OCI-LY1 (cell line): ENCODE measurements around the gene LRCH3.

Source experiments
- H2AFZ ChIP-seq: fragments of 200-600 bp; sonication (generic), shearing (Covaris generic); 2 replicates; pipeline ENCODE4 v1.6.0; 2014; ENCODE audit warnings: antibody characterized with exemption, mild to moderate bottlenecking, low read length
- H3F3A ChIP-seq: fragments of 200-600 bp; sonication (generic), shearing (Covaris generic); 2 replicates; pipeline ENCODE4 v1.6.0; 2014; ENCODE audit warnings: mild to moderate bottlenecking, antibody characterized with exemption, low read length, moderate library complexity; ENCODE audit not compliant: insufficient read depth
- H3K27ac ChIP-seq: fragments of 200-600 bp; sonication (generic); 2 replicates; pipeline ENCODE4 v1.5.1; 2014; ENCODE audit warnings: low read length, mixed run types, mild to moderate bottlenecking, low read depth; ENCODE audit not compliant: poor library complexity, severe bottlenecking
- H3K27me3 ChIP-seq: fragments of 200-600 bp; sonication (generic); 2 replicates; pipeline ENCODE4 v1.6.0; 2014; ENCODE audit warnings: antibody characterized with exemption, mild to moderate bottlenecking, low read length, moderate library complexity; ENCODE audit not compliant: insufficient read depth
- H3K36me3 ChIP-seq: fragments of 200-600 bp; sonication (generic); 2 replicates; pipeline ENCODE4 v1.6.1; 2014; ENCODE audit warnings: mild to moderate bottlenecking, antibody characterized with exemption, low read length, moderate library complexity, mixed read lengths; ENCODE audit not compliant: insufficient read depth
- H3K4me1 ChIP-seq: fragments of 200-600 bp; sonication (generic); 2 replicates; pipeline ENCODE4 v1.5.1; 2014; ENCODE audit warnings: mild to moderate bottlenecking, low read length, moderate library complexity; ENCODE audit not compliant: insufficient read depth, severe bottlenecking
- H3K4me2 ChIP-seq: fragments of 200-600 bp; sonication (generic), shearing (Covaris generic); 2 replicates; pipeline ENCODE4 v1.6.1; 2014; ENCODE audit warnings: low read length
- H3K4me3 ChIP-seq: fragments of 200-600 bp; sonication (generic); 2 replicates; pipeline ENCODE4 v1.5.1; 2014; ENCODE audit warnings: low read length, low read depth, mild to moderate bottlenecking, mixed read lengths; ENCODE audit not compliant: poor library complexity, severe bottlenecking
- H3K79me2 ChIP-seq: fragments of 200-600 bp; shearing (Covaris generic); 2 replicates; pipeline ENCODE4 v1.6.1; 2016; ENCODE audit warnings: mixed run types, low read length, mixed read lengths; ENCODE audit not compliant: insufficient read depth
- H3K9ac ChIP-seq: fragments of 200-600 bp; sonication (generic), shearing (Covaris generic); 2 replicates; pipeline ENCODE4 v1.6.1; 2014; ENCODE audit warnings: mild to moderate bottlenecking, low read length, mixed read lengths
- H3K9me2 ChIP-seq: fragments of 200-600 bp; sonication (generic), shearing (Covaris generic); 2 replicates; pipeline ENCODE4 v1.6.1; 2014; ENCODE audit warnings: low read depth, mild to moderate bottlenecking, low read length, mixed read lengths
- H3K9me3 ChIP-seq: fragments of 200-600 bp; shearing (Covaris generic); 2 replicates; pipeline ENCODE4 v1.6.1; 2014; ENCODE audit warnings: low read length, mixed read lengths
- H4K20me1 ChIP-seq: fragments of 200-600 bp; sonication (generic), shearing (Covaris generic); 2 replicates; pipeline ENCODE4 v1.6.0; 2016; ENCODE audit warnings: mild to moderate bottlenecking, low read length; ENCODE audit not compliant: insufficient read depth
- EZH2 ChIP-seq: fragments of 200-600 bp; sonication (generic), shearing (Covaris generic); IDR thresholded peaks from 2 replicates; pipeline ENCODE4 v1.8.0; 2017; ENCODE audit warnings: borderline replicate concordance, mixed run types, mild to moderate bottlenecking, antibody characterized with exemption, low read length, moderate library complexity, mixed read lengths
- TF ChIP-seq, protein P1 (sequence below): fragments of 200-600 bp; sonication (generic), shearing (Covaris generic); IDR thresholded peaks from 2 replicates; pipeline ENCODE4 v1.5.1; 2017; ENCODE audit warnings: mild to moderate bottlenecking, antibody characterized with exemption, low read length, moderate library complexity, mixed read lengths

LRCH3 gene

DNA sequence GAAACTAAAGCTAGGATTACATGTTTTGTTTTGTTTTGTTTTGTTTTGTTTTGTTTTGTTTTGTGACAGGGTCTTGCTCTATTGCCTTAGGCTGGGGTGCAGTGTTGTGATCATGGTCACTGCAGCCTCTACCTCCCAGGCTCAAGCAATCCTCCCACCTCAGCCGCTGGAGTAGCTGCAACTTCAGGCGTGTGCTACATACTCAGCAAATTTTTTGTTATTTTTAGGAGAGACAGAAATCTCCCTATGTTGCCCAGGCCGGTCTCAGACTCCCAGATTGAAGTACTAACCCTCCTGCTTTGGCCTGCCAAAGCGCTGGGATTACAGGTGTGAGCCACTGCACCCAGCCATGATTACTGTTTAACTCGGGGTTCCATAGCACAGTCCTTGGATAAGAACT lies 50.7 kb downstream of the LRCH3 start:
- Histone ChIP-seq H3K4me3 (no peak overlapping the region), H4K20me1 (no peaks in the 10 kb centered on the region), H3K36me3 (peaks cover 87% of the 10 kb centered on the region), H2AFZ (no peak overlapping the region), H3K9me3 (no peaks in the 10 kb centered on the region), H3K4me1 (peaks cover 9% of the 10 kb centered on the region), H3K27me3 (no peaks in the 10 kb centered on the region), H3K9ac (no peak overlapping the region), H3K9me2 (no peaks in the 10 kb centered on the region), H3K79me2 (no peaks in the 10 kb centered on the region), H3K4me2 (no peak overlapping the region), H3F3A (no peaks in the 10 kb centered on the region), H3K27ac (no peak overlapping the region)
- TF ChIP-seq EZH2: no peak
- TF ChIP-seq, protein P1, sequence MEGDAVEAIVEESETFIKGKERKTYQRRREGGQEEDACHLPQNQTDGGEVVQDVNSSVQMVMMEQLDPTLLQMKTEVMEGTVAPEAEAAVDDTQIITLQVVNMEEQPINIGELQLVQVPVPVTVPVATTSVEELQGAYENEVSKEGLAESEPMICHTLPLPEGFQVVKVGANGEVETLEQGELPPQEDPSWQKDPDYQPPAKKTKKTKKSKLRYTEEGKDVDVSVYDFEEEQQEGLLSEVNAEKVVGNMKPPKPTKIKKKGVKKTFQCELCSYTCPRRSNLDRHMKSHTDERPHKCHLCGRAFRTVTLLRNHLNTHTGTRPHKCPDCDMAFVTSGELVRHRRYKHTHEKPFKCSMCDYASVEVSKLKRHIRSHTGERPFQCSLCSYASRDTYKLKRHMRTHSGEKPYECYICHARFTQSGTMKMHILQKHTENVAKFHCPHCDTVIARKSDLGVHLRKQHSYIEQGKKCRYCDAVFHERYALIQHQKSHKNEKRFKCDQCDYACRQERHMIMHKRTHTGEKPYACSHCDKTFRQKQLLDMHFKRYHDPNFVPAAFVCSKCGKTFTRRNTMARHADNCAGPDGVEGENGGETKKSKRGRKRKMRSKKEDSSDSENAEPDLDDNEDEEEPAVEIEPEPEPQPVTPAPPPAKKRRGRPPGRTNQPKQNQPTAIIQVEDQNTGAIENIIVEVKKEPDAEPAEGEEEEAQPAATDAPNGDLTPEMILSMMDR: no peak

DNA sequence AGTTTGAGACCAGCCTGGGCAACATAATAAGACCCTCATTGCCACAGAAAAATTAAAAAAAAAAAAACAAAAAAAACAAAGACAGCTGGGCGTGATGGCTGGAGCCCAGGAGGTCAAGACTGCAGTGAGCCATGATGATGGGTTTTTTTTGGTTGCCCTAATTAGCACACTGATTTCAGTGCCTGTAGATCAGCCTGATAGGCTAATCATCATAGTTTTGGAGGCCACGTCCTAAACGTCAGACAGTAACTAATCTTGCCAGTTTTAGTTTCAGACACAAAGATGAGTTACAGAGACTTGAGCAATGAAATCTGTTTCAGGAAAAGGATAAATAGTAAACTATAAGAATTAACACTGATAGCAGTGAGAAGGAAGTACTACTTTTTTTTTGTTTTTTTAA lies 55.4 kb downstream of the LRCH3 start:
- Histone ChIP-seq H3K9me2 (no peaks in the 10 kb centered on the region), H3K79me2 (no peaks in the 10 kb centered on the region), H3K4me3 (no peak overlapping the region), H3F3A (no peaks in the 10 kb centered on the region), H3K27ac (peak overlapping the region; percentile 54), H3K4me2 (no peak overlapping the region; the same call in 1 of the 2 replicates), H3K36me3 (peaks cover 84% of the 10 kb centered on the region), H3K9ac (peak overlapping the region; percentile 0; the same call in 1 of the 2 replicates), H4K20me1 (no peaks in the 10 kb centered on the region), H2AFZ (no peak overlapping the region), H3K9me3 (no peaks in the 10 kb centered on the region), H3K27me3 (no peaks in the 10 kb centered on the region), H3K4me1 (peaks cover 33% of the 10 kb centered on the region)
- no peak for TF ChIP-seq EZH2
- TF ChIP-seq, protein P1: no peak

DNA sequence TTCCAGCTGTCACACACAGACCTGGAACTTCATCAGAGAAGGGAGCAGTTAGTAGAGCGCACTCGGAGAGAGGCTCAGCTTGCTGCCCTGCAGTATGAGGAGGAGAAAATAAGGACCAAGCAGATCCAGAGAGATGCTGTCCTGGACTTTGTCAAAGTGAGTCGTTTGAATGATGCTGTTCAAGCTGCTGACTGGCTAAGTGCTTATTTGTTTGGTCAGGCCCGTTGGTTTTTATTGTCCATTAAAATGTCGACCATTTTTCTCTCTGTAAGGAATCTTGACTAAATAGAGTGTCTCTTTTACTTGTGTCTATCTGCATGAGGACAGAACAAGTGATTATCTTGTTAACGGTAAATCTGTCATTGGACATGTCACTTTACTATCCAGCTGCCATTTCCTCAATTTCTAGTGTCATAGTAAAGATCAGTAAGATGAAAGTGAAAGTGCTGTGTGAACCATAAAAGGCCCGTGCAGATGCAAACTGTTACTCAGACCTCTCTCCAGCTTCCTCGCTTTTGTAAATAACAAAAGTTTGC lies 56.9 kb downstream of the LRCH3 start:
- Histone ChIP-seq H3K36me3 (peaks cover 86% of the 10 kb centered on the region), H3K9me2 (no peaks in the 10 kb centered on the region), H3K27me3 (no peaks in the 10 kb centered on the region), H4K20me1 (no peaks in the 10 kb centered on the region), H2AFZ (peak overlapping the region; percentile 5; the same call in 1 of the 2 replicates), H3K9ac (peak overlapping the region; percentile 41), H3K4me2 (peak overlapping the region; percentile 57), H3K9me3 (no peaks in the 10 kb centered on the region), H3K4me3 (peak overlapping the region; percentile 33), H3K4me1 (peaks cover 33% of the 10 kb centered on the region), H3K79me2 (no peaks in the 10 kb centered on the region), H3F3A (no peaks in the 10 kb centered on the region), H3K27ac (peak overlapping the region; percentile 54)
- TF ChIP-seq EZH2: no peak
- TF ChIP-seq, protein P1: no peak
